Calu3 (cell line): ENCODE data around the gene CD160. TPM values are rescaled to one million over a fixed set of nuclear protein-coding genes. Genes with fewer than 3 reads are reported as not detected.

Experiments used
- BruUV-seq: library from RNA; stranded (reverse); fragments of 400-500 nt; replicated peaks from 2 replicates; lab custom pipeline; 2021; lab: Mats Ljungman, UMichigan
- CTCF ChIA-PET: fragments of 300-600 bp; sonication (Branson Sonifier 250); formaldehyde crosslinking; loops from one replicate; lab custom pipeline; 2022; ENCODE audit warnings: antibody characterized with exemption; lab: Charles Lee
- DNase-seq: peaks from one replicate; pipeline ENCODE4 v3.0.0; 2022
- H3K27ac Mint-ChIP-seq: one replicate; pipeline ENCODE4 v1.8.0; 2022; ENCODE audit warnings: mixed read lengths; ENCODE audit not compliant: unreplicated experiment
- H3K27me3 Mint-ChIP-seq: one replicate; pipeline ENCODE4 v1.8.0; 2022; ENCODE audit warnings: mixed read lengths; ENCODE audit not compliant: unreplicated experiment
- H3K36me3 Mint-ChIP-seq: one replicate; pipeline ENCODE4 v1.8.0; 2022; ENCODE audit warnings: mild to moderate bottlenecking, moderate library complexity, mixed read lengths; ENCODE audit not compliant: insufficient read depth, unreplicated experiment
- H3K4me1 Mint-ChIP-seq: one replicate; pipeline ENCODE4 v1.8.0; 2022; ENCODE audit warnings: mild to moderate bottlenecking, low read depth, mixed read lengths; ENCODE audit not compliant: unreplicated experiment
- H3K4me3 Mint-ChIP-seq: one replicate; pipeline ENCODE4 v1.8.0; 2022; ENCODE audit warnings: mild to moderate bottlenecking, low read depth, moderate library complexity, mixed read lengths; ENCODE audit not compliant: unreplicated experiment
- H3K9me3 Mint-ChIP-seq: one replicate; pipeline ENCODE4 v1.8.0; 2022; ENCODE audit warnings: low read depth, mixed read lengths; ENCODE audit not compliant: unreplicated experiment
- CTCF ChIP-seq: fragments of 200-600 bp; IDR thresholded peaks from one replicate; pipeline ENCODE4 v1.8.0; 2022; ENCODE audit warnings: antibody characterized with exemption; ENCODE audit not compliant: unreplicated experiment
- intact Hi-C: fragments of 100-400 bp; cut with micrococcal nuclease; formaldehyde crosslinking; loops from one replicate; pipeline ENCODE4 v1.10.0; 2022; ENCODE audit not compliant: unreplicated experiment
- total RNA-seq: library from RNA; stranded (reverse); gene quantifications from 2 replicates; pipeline ENCODE4 v1.2.3, GENCODE V29; 2022

CD160 gene
- total RNA-seq, 1 experiment from 2014 or later, result not detected

- CTCF ChIA-PET, result interaction anchor here (1.7 kb wide), 1 partner anchor 11 kb away, joined by 3 read pairs; no protein-coding TSS in a partner anchor
- Mint-ChIP-seq H3K4me1 (peaks cover 17% of the 10 kb centered on the region), H3K27ac (no peak overlapping the region), H3K27me3 (no peaks in the 10 kb centered on the region), H3K36me3 (no peaks in the 10 kb centered on the region), H3K9me3 (no peaks in the 10 kb centered on the region), H3K4me3 (no peak overlapping the region)
- no peak for TF ChIP-seq CTCF
- BruUV-seq, result no TSS peak
- DNase-seq, result no peak
- intact Hi-C loops, result no loop called here
Measured at GRCh38 chr1:145688924-145689323, 30.4 kb upstream of the CD160 start.

- no peak for TF ChIP-seq CTCF
- Mint-ChIP-seq H3K27me3 (no peaks in the 10 kb centered on the region), H3K27ac (no peak overlapping the region), H3K4me1 (peaks cover 17% of the 10 kb centered on the region), H3K4me3 (no peak overlapping the region), H3K9me3 (no peaks in the 10 kb centered on the region), H3K36me3 (no peaks in the 10 kb centered on the region)
- no TSS peak for BruUV-seq
- intact Hi-C loops, result no loop called here
- CTCF ChIA-PET, result no interaction called here
- DNase-seq, result no peak
Measured at GRCh38 chr1:145689922-145690321, 29.4 kb upstream of the CD160 start.

- Mint-ChIP-seq H3K9me3 (no peaks in the 10 kb centered on the region), H3K27ac (peak overlapping the region; percentile 33), H3K36me3 (no peaks in the 10 kb centered on the region), H3K27me3 (no peaks in the 10 kb centered on the region), H3K4me1 (peaks cover 17% of the 10 kb centered on the region), H3K4me3 (no peak overlapping the region)
- TF ChIP-seq CTCF, result no peak
- peak; percentile 34 for DNase-seq
- no TSS peak for BruUV-seq
- intact Hi-C loops, result no loop called here
- CTCF ChIA-PET, result interaction anchor here (0.7 kb wide), 1 partner anchor 10 kb away, joined by 5 read pairs; no protein-coding TSS in a partner anchor
Measured at GRCh38 chr1:145690587-145691558, 28.4 kb upstream of the CD160 start.

- DNase-seq, result no peak
- CTCF ChIA-PET, result interaction anchor here (0.7 kb wide), 3 partner anchors 18 to 152 kb away, joined by 3 to 6 read pairs (median 5); partner anchors contain the start of gene NUDT17
- no TSS peak for BruUV-seq
- H3K4me3 Mint-ChIP-seq, result no peak overlapping the region
- no peaks in the 10 kb centered on the region for H3K27me3 Mint-ChIP-seq
- intact Hi-C loops, result no loop called here
- no peak for TF ChIP-seq CTCF
- no peaks in the 10 kb centered on the region for H3K36me3 Mint-ChIP-seq
- H3K4me1 Mint-ChIP-seq, result peaks cover 17% of the 10 kb centered on the region
- H3K27ac Mint-ChIP-seq, result no peak overlapping the region
- H3K9me3 Mint-ChIP-seq, result no peaks in the 10 kb centered on the region
Measured at GRCh38 chr1:145692785-145693443, 26.4 kb upstream of the CD160 start.
